H54 (cell line): ENCODE measurements around the gene RELCH.
A peak's percentile ranks its signal among the peaks of the same experiment; 100 is the strongest.

ENCODE experiments used
- DNase-seq: peaks from one replicate; pipeline ENCODE4 v3.0.0; 2011; ENCODE audit warnings: low spot score, mixed read lengths; ENCODE audit not compliant: insufficient read length
- FAIRE-seq: peaks from 3 replicates; lab custom pipeline; 2011; peaks lifted over from hg19 to GRCh38; lab: Jason Lieb, UNC
- POLR2A ChIP-seq: IDR thresholded peaks from 2 replicates; pipeline ENCODE4 v1.6.1; 2011; ENCODE audit warnings: low read depth, mild to moderate bottlenecking, low read length

Gene RELCH

GRCh38 chr18:62294073-62294472 lies 107.0 kb downstream of the RELCH start:
- DNase-seq (no peak), FAIRE-seq (no peak)
- TF ChIP-seq POLR2A, result no peak

- no peak for TF ChIP-seq POLR2A
- DNase-seq (no peak), FAIRE-seq (no peak)
Measured at GRCh38 chr18:62300359-62300963, 113.4 kb downstream of the RELCH start.

GRCh38 chr18:62301322-62301721 lies 114.3 kb downstream of the RELCH start:
- DNase-seq (no peak), FAIRE-seq (no peak)
- TF ChIP-seq POLR2A, result no peak

GRCh38 chr18:62312851-62313250 lies 125.8 kb downstream of the RELCH start:
- DNase-seq (no peak), FAIRE-seq (no peak)
- TF ChIP-seq POLR2A, result no peak

GRCh38 chr18:62318228-62319180 lies 131.4 kb downstream of the RELCH start:
- DNase-seq, result no peak

GRCh38 chr18:62321201-62321600 lies 134.1 kb downstream of the RELCH start:
- no peak for FAIRE-seq
- TF ChIP-seq POLR2A, result no peak
- DNase-seq, result no peak

More at GRCh38 chr18:62318228-62319180, 131.4 kb downstream of the RELCH start:
- no peak for FAIRE-seq
- no peak for TF ChIP-seq POLR2A

GRCh38 chr18:62323483-62324180 lies 136.6 kb downstream of the RELCH start:
- DNase-seq, result no peak
- no peak for TF ChIP-seq POLR2A
- FAIRE-seq, result no peak

GRCh38 chr18:62324181-62324828 lies 137.2 kb downstream of the RELCH start:
- FAIRE-seq (no peak), DNase-seq (no peak)
- TF ChIP-seq POLR2A, result no peak

- peak; percentile 36; the same call in 1 of the 2 replicates for TF ChIP-seq POLR2A
- FAIRE-seq, result no peak
- DNase-seq, result peak; percentile 57
Measured at GRCh38 chr18:62324917-62325805, 138.1 kb downstream of the RELCH start, which contains the start of gene TNFRSF11A. Gene TNFRSF11A, plus strand, starts transcription at chr18:62325310. Its CDS starts 43 bp downstream, at chr18:62325353.

GRCh38 chr18:62325806-62326645 lies 139.0 kb downstream of the RELCH start:
- no peak for DNase-seq
- FAIRE-seq, result no peak

GRCh38 chr18:62326646-62327348 lies 139.7 kb downstream of the RELCH start:
- DNase-seq, result no peak
- no peak for TF ChIP-seq POLR2A
- FAIRE-seq, result no peak

More at GRCh38 chr18:62325806-62326645, 139.0 kb downstream of the RELCH start:
- TF ChIP-seq POLR2A, result no peak

- no peak for FAIRE-seq
- DNase-seq, result no peak
- TF ChIP-seq POLR2A, result no peak
Measured at GRCh38 chr18:62327977-62328376, 140.9 kb downstream of the RELCH start.
